LNCaP clone FGC (cell line): ENCODE results near the gene ZNF534.
"Not testable (repeated sequence)": the region's sequence is repeated elsewhere in the genome, so short reads cannot be mapped to it uniquely, and the experiment has no call there.

ENCODE experiments used
- DNase-seq: peaks from one replicate; pipeline ENCODE4 v3.0.0-alpha.2; 2011; ENCODE audit warnings: low read depth
- H3K4me3 ChIP-seq: 2 replicates; pipeline ENCODE4 v1.5.1; 2011; ENCODE audit warnings: mild to moderate bottlenecking, low read depth, low read length, control low read depth
- TF ChIP-seq, protein P1 (sequence below): IDR thresholded peaks from 2 replicates; pipeline ENCODE4 v1.5.1; 2012; ENCODE audit warnings: mild to moderate bottlenecking; ENCODE audit not compliant: control insufficient read depth, insufficient read depth; ENCODE audit errors: extremely low read depth

Gene ZNF534

DNA sequence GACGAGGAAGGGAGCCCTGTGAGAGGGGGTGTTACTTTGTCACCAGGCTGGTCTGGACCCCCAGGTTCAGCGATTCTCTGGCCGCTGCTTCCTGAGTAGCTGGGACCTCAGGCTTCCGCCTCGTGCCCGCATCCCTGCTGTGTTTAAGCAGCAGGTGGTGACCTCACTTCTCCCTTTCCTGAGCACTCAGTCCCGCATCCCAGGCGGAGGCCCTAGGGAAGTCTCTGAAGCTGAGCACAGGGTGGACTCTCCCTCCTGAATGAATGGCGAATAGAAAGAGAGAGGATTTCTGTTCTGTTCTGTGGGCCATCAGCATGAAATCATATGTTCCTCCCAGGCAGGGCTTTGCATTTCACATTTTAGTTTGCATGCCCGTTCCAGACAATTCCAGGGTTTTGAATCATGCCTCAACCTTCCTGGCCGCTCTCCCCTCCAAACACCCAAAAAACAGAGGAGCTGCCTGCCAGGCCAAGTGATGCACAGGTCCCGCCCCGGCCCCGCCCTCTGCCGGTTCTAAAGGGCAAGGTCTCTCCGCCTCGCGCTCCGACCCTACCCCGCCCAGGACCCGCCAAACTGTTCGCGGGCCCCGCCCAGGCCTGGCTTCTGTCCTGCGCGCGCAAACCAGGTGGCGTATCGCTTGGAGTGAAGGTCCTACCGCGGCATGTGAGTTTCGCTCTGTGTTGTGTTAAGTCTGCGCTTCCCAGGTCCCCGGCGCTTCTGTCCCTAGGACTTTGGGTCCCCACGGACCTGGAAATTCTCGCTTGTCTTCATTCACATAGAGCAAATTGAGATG lies 63.4 kb downstream of the ZNF534 start:
- H3K4me3 ChIP-seq: no peak overlapping the region
- TF ChIP-seq, protein P1, sequence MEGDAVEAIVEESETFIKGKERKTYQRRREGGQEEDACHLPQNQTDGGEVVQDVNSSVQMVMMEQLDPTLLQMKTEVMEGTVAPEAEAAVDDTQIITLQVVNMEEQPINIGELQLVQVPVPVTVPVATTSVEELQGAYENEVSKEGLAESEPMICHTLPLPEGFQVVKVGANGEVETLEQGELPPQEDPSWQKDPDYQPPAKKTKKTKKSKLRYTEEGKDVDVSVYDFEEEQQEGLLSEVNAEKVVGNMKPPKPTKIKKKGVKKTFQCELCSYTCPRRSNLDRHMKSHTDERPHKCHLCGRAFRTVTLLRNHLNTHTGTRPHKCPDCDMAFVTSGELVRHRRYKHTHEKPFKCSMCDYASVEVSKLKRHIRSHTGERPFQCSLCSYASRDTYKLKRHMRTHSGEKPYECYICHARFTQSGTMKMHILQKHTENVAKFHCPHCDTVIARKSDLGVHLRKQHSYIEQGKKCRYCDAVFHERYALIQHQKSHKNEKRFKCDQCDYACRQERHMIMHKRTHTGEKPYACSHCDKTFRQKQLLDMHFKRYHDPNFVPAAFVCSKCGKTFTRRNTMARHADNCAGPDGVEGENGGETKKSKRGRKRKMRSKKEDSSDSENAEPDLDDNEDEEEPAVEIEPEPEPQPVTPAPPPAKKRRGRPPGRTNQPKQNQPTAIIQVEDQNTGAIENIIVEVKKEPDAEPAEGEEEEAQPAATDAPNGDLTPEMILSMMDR: no peak
- no peak for DNase-seq

DNA sequence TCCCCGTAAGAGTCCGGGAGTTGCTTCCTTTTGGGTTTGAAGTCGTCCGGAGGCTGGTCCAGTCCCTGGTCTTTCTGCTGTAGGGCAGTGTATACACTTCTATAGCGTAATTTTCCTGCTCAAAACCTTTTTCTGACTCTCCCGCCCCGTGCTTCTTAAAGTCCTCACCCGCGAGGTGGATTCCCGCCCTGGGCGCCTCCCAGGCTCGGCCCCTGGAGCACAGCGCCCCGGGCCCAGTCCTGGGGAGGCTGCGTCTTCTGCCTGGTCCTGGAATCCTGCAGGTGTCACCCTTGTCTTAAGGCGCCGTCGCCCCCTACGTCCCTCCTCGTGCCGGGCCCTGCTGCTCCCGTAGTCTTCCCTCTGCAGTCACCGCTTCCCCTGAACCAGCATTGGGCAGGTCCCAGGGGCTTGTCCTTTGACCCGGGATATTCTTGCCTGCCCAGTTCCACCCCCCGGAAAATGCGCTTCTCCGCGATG lies 64.1 kb downstream of the ZNF534 start:
- TF ChIP-seq, protein P1: no peak
- no peak overlapping the region for H3K4me3 ChIP-seq
- DNase-seq: no peak

DNA sequence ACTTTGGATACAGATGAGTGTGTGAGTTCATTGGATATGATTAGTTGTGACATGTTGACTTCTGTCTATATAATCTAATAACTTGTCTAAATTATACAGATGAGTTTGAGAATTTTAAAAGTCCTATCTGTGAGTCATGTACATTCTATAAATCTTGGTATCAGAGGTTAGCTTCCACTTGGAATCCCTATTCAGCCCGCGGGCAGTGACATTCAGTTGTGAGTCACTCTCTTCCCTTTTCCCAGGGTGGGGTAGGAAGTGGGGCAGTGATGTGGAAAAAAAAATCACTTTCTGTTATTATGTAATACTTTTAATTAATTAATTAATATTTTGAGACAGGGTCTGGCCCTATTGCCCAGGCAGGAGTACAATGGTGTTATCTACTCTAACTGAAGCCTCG lies 65.6 kb downstream of the ZNF534 start:
- no peak for DNase-seq
- TF ChIP-seq, protein P1: no peak
- H3K4me3 ChIP-seq: no peak overlapping the region

DNA sequence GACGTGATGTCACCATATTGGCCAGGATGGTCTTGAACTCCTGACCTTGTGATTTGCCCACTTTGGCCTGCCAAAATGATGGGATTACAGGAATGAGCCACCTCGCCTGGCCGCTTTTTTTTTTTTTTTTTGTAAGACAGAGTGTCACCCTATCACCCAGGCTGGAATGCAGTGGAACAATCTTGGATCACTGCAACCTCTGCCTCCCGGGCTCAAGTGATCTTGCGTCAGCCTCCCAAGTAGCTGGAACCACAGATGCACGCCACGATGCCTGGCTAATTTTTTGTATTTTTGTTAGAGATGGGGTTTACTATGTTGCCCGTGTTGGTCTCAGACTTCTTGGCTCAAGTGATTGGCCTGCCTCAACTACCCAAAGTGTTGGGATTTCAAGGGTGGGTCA lies 69.6 kb downstream of the ZNF534 start:
- no peak overlapping the region for H3K4me3 ChIP-seq
- TF ChIP-seq, protein P1: no peak
- no peak for DNase-seq

DNA sequence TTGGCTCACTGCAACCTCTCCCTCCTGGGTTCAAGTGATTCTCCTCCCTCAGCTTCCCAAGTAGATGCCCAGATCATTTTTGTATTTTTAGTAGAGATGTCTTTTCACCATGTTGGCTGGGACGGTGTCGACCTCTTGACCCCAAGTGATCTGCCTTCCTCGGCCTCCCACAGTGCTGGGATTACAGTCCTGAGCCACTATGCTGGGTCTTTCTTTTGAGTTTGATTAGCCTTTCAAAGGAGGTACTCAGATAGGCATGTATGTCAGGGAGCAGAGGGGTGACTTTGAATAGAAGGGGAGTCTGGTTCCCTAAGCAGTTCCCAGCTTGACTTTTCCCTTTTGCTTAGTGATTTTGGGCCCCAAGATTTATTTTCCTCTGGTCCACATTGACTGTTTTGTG lies 71.5 kb downstream of the ZNF534 start:
- DNase-seq, H3K4me3 ChIP-seq: not testable (repeated sequence)

DNA sequence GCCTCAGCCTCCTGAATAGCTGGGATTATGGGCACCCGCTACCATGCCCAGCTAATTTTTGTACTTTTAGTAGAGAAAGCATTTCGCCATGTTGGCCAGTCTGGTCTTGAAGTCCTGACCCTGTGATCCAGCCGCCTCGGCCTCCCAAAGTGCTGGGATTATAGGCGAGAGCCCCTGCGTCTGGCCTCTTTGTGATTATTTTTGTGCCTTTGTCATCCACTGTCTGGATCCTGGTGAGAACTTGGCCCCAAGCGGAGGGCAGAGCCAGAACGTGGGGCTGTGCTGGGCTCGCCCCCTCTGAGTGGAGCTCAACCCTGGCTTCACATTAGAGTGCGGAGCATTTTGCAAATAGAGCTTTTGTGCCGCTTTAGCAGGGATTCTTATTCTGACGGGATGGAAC lies 72.0 kb downstream of the ZNF534 start:
- not testable (repeated sequence) for H3K4me3 ChIP-seq, DNase-seq
